GM21360 (cell line): ENCODE results near the gene LPCAT1.
"Not testable (repeated sequence)": the region's sequence is repeated elsewhere in the genome, so short reads cannot be mapped to it uniquely, and the experiment has no call there.

Experiments used
- ATAC-seq: cut with Tn5 transposase; IDR thresholded peaks from one replicate; pipeline ENCODE4 v1.9.1; 2021; ENCODE audit warnings: mild to moderate bottlenecking, moderate library complexity; ENCODE audit not compliant: unreplicated experiment

The LPCAT1 gene

GRCh38 chr5:1523793-1524480 lies at the start of gene LPCAT1:
Gene LPCAT1, minus strand, starts transcription at chr5:1523960. Its CDS starts 116 bp downstream, at chr5:1523844.
- peak; percentile 73 for ATAC-seq

- ATAC-seq = not testable (repeated sequence)
Measured at GRCh38 chr5:1571875-1572274, 48.1 kb upstream of the LPCAT1 start.

GRCh38 chr5:1570975-1571374 lies 47.2 kb upstream of the LPCAT1 start:
- ATAC-seq = no peak

GRCh38 chr5:1568201-1568979 lies 44.6 kb upstream of the LPCAT1 start:
- no peak for ATAC-seq

- not testable (repeated sequence) for ATAC-seq
Measured at GRCh38 chr5:1567527-1568200, 43.9 kb upstream of the LPCAT1 start.

- no peak for ATAC-seq
Measured at GRCh38 chr5:1565737-1566734, 42.3 kb upstream of the LPCAT1 start.

GRCh38 chr5:1564824-1565736 lies 41.3 kb upstream of the LPCAT1 start:
- ATAC-seq = no peak

GRCh38 chr5:1564182-1564748 lies 40.5 kb upstream of the LPCAT1 start:
- ATAC-seq = no peak

- ATAC-seq = no peak
Measured at GRCh38 chr5:1563617-1564181, 39.9 kb upstream of the LPCAT1 start.

GRCh38 chr5:1563051-1563461 lies 39.3 kb upstream of the LPCAT1 start:
- ATAC-seq = no peak

- ATAC-seq = no peak
Measured at GRCh38 chr5:1562599-1562998, 38.8 kb upstream of the LPCAT1 start.

GRCh38 chr5:1561402-1561929 lies 37.7 kb upstream of the LPCAT1 start:
- ATAC-seq = no peak

GRCh38 chr5:1560499-1560898 lies 36.7 kb upstream of the LPCAT1 start:
- ATAC-seq = not testable (repeated sequence)

GRCh38 chr5:1558944-1559343 lies 35.2 kb upstream of the LPCAT1 start:
- ATAC-seq = no peak

GRCh38 chr5:1557114-1557873 lies 33.5 kb upstream of the LPCAT1 start:
- no peak for ATAC-seq

- ATAC-seq = no peak
Measured at GRCh38 chr5:1555808-1556731, 32.3 kb upstream of the LPCAT1 start.
